ENCODE data around the gene AGAP1. TPM values are rescaled to one million over a fixed set of nuclear protein-coding genes. Genes with fewer than 3 reads are reported as not detected.

Gene AGAP1
- total RNA-seq, 2 experiments from 2014 or later: 1.8 to 2.0 TPM

DNA sequence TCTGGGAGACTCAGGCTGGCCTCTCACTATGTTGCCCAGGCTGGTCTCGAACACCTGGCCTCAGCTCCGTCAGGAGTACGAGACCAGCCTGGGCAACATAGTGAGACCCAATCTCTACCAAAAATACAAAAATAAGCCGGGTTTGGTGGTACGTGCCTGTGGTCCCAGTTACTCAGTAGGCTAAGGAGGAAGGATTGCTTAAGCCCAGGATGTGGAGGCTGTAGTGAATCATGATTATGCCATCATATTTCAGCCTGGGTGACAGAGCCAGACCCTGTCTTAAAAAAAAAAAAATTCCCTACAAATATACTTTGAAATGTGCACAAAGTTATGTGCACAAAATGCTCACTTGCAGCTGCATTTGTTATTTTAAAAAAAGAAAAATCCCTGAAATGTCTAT, 26.3 kb upstream of the AGAP1 start:
- H3K4me3 Mint-ChIP-seq: no peak overlapping the region
- no peak for DNase-seq
- peaks cover 5% of the 10 kb centered on the region for H3K27me3 Mint-ChIP-seq
- ChIA-PET CTCF (no interaction called here), POLR2A (interaction anchor here (0.7 kb wide), 1 partner anchor 65 kb away, joined by 3 read pairs; no protein-coding TSS in a partner anchor)
- H3K27ac Mint-ChIP-seq: no peak overlapping the region
- H3K4me1 Mint-ChIP-seq (ENCODE audit: low read depth): no peaks in the 10 kb centered on the region
- no peaks in the 10 kb centered on the region for H3K36me3 Mint-ChIP-seq
- intact Hi-C loops (cut with micrococcal nuclease): no loop called here
- H3K9me3 Mint-ChIP-seq: no peaks in the 10 kb centered on the region

GRCh38 chr2:235468978-235469655, 24.7 kb upstream of the AGAP1 start:
- Mint-ChIP-seq H3K4me1 (ENCODE audit: low read depth) (no peaks in the 10 kb centered on the region), H3K27ac (no peak overlapping the region), H3K27me3 (peaks cover 5% of the 10 kb centered on the region), H3K4me3 (no peak overlapping the region), H3K36me3 (no peaks in the 10 kb centered on the region), H3K9me3 (no peaks in the 10 kb centered on the region)
- no peak for DNase-seq
- ChIA-PET POLR2A (no interaction called here), CTCF (no interaction called here)
- intact Hi-C loops (cut with micrococcal nuclease): no loop called here

GRCh38 chr2:235471186-235471747, 22.6 kb upstream of the AGAP1 start:
- Mint-ChIP-seq H3K27me3 (peaks cover 4% of the 10 kb centered on the region), H3K4me1 (ENCODE audit: low read depth) (no peaks in the 10 kb centered on the region), H3K36me3 (no peaks in the 10 kb centered on the region), H3K4me3 (no peak overlapping the region), H3K27ac (no peak overlapping the region), H3K9me3 (peaks cover 7% of the 10 kb centered on the region)
- intact Hi-C loops (cut with micrococcal nuclease): no loop called here
- ChIA-PET CTCF (no interaction called here), POLR2A (no interaction called here)
- DNase-seq: no peak

DNA sequence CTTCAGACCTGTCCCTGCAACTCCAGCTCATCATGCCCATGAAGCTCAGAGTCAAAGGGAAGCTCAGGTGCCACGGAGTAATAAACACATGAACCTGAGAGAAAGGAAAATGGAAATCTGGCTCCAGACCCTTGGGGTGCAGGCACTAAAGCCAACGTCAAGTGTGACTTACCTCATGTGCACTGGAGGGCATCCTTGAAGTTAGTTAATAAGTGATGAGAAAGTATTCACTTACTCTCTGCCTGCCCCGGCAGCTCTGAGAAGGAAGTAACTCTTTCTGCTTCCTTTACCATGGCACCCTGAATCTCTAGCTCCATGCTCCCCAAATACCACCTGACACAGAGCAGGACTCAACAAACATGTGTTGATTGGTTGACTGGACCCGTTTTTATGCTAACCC, 21.4 kb upstream of the AGAP1 start:
- intact Hi-C loops (cut with micrococcal nuclease): no loop called here
- Mint-ChIP-seq H3K4me1 (ENCODE audit: low read depth) (no peaks in the 10 kb centered on the region), H3K9me3 (peaks cover 7% of the 10 kb centered on the region), H3K4me3 (no peak overlapping the region), H3K36me3 (no peaks in the 10 kb centered on the region), H3K27me3 (peaks cover 4% of the 10 kb centered on the region), H3K27ac (no peak overlapping the region)
- ChIA-PET CTCF (no interaction called here), POLR2A (no interaction called here)
- no peak for DNase-seq

DNA sequence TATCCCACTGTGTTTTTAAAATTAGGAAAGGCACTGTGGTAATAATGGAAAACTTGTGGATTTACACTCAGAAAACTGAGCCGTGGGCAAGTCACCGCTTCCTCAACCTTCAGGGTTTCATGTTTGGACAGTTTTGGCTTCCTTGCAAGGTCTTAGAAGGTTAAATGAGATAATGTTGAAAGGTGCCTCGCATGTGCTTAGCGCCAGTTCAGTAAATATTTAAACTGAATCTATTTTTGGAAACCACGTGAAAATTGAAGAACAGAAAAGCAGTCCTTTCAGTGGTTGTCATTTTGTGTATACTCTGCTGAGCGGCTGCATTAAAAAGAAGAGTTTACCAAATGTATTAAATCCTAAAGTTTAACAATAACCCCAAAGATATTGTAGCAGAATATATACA, 15.2 kb upstream of the AGAP1 start:
- POLR2A ChIA-PET: no interaction called here
- Mint-ChIP-seq H3K27me3 (no peaks in the 10 kb centered on the region), H3K4me3 (no peak overlapping the region), H3K27ac (no peak overlapping the region), H3K36me3 (no peaks in the 10 kb centered on the region), H3K9me3 (peaks cover 7% of the 10 kb centered on the region), H3K4me1 (ENCODE audit: low read depth) (no peaks in the 10 kb centered on the region)
- CTCF ChIA-PET: no interaction called here
- intact Hi-C loops (cut with micrococcal nuclease): no loop called here
- DNase-seq: no peak

- intact Hi-C loops (cut with micrococcal nuclease): no loop called here
- ChIA-PET CTCF (no interaction called here), POLR2A (no interaction called here)
- Mint-ChIP-seq H3K4me1 (ENCODE audit: low read depth) (no peaks in the 10 kb centered on the region), H3K27me3 (no peaks in the 10 kb centered on the region), H3K27ac (no peak overlapping the region), H3K9me3 (peaks cover 7% of the 10 kb centered on the region), H3K36me3 (no peaks in the 10 kb centered on the region), H3K4me3 (no peak overlapping the region)
- DNase-seq: no peak
These were observed 14.2 kb upstream of the AGAP1 start for GRCh38 chr2:235479604-235480003.

GRCh38 chr2:235480614-235481013, 13.2 kb upstream of the AGAP1 start:
- ChIA-PET POLR2A (no interaction called here), CTCF (no interaction called here)
- no peak overlapping the region for H3K27ac Mint-ChIP-seq
- intact Hi-C loops (cut with micrococcal nuclease): no loop called here
- no peaks in the 10 kb centered on the region for H3K36me3 Mint-ChIP-seq
- H3K27me3 Mint-ChIP-seq: peaks cover 4% of the 10 kb centered on the region
- no peak for DNase-seq
- no peaks in the 10 kb centered on the region for H3K4me1 Mint-ChIP-seq (ENCODE audit: low read depth)
- no peak overlapping the region for H3K4me3 Mint-ChIP-seq
- H3K9me3 Mint-ChIP-seq: peaks cover 8% of the 10 kb centered on the region

DNA sequence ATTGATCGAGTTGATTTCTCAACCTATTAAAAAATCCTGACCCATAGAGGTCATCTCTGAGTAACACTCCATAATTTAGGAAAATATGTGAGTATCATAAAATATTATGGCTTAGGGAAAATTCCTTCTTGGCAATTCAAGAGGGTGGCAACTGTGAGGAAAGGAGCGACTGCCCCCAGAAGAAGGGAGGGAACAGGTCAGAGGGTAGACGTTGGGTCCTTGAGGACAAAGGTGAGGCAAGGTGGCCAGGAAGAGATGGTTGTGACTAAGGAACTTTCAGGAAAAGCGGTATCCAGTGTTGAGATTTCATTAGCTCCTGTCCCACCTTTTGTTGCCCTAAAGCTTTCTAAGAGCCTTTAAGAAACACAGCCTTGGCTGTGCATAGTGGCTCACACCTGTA, 10.5 kb upstream of the AGAP1 start:
- intact Hi-C loops (cut with micrococcal nuclease): no loop called here
- ChIA-PET POLR2A (no interaction called here), CTCF (no interaction called here)
- Mint-ChIP-seq H3K9me3 (peaks cover 7% of the 10 kb centered on the region), H3K36me3 (no peaks in the 10 kb centered on the region), H3K4me3 (no peak overlapping the region), H3K27me3 (peaks cover 6% of the 10 kb centered on the region), H3K4me1 (ENCODE audit: low read depth) (no peaks in the 10 kb centered on the region), H3K27ac (no peak overlapping the region)
- DNase-seq: no peak

DNA sequence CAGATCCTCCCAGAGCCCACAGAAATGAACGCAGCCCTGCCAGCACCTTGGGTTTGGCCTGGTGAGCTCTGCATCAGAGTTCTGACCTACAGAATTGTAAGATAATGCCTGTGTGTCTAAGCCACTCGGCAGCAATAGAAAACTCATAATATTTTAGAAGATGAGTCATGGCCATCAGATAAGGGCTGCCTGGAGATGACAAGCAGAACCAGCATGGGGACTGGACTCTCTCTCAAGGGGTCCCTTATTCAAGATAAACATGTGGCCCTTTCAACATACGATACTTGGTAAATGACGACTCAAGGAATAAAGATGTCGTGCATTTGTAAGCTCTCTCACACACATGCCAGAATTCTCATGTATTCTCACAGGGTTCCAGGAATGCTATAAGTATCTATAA, 8.5 kb upstream of the AGAP1 start:
- DNase-seq: no peak
- Mint-ChIP-seq H3K27ac (no peak overlapping the region), H3K9me3 (peaks cover 7% of the 10 kb centered on the region), H3K4me1 (ENCODE audit: low read depth) (no peaks in the 10 kb centered on the region), H3K27me3 (peaks cover 14% of the 10 kb centered on the region), H3K36me3 (no peaks in the 10 kb centered on the region), H3K4me3 (no peak overlapping the region)
- intact Hi-C loops (cut with micrococcal nuclease): no loop called here
- ChIA-PET POLR2A (no interaction called here), CTCF (no interaction called here)

GRCh38 chr2:235486729-235487128, 7.1 kb upstream of the AGAP1 start:
- intact Hi-C loops (cut with micrococcal nuclease): no loop called here
- Mint-ChIP-seq H3K27ac (no peak overlapping the region), H3K27me3 (peaks cover 21% of the 10 kb centered on the region), H3K9me3 (peaks cover 7% of the 10 kb centered on the region), H3K4me1 (ENCODE audit: low read depth) (no peaks in the 10 kb centered on the region), H3K4me3 (no peak overlapping the region), H3K36me3 (no peaks in the 10 kb centered on the region)
- ChIA-PET POLR2A (no interaction called here), CTCF (no interaction called here)
- DNase-seq: no peak

DNA sequence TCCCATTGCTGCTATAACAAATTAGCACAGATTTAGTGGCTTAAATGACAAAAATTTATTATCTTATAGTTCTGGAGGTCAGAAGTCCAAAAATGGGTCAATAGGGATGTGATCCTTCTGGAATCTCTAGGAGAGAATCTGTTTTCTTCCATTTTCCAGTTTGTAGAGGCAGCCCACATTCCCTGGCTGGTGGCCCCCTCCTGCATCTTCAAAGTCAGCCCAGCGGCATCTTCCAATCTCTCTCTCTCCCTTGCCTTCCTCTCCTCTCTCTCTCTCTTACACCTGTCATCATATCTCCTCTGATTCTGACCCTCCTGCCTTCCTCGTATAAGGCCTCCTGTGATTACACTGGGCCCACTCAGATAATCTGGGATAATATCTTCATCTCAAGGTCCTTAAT, 3.9 kb upstream of the AGAP1 start:
- CTCF ChIA-PET: no interaction called here
- Mint-ChIP-seq H3K4me3 (no peak overlapping the region), H3K36me3 (no peaks in the 10 kb centered on the region), H3K27me3 (peaks cover 38% of the 10 kb centered on the region), H3K27ac (no peak overlapping the region), H3K9me3 (peaks cover 7% of the 10 kb centered on the region), H3K4me1 (ENCODE audit: low read depth) (peaks cover 5% of the 10 kb centered on the region)
- no peak for DNase-seq
- intact Hi-C loops (cut with micrococcal nuclease): no loop called here
- POLR2A ChIA-PET: no interaction called here

DNA sequence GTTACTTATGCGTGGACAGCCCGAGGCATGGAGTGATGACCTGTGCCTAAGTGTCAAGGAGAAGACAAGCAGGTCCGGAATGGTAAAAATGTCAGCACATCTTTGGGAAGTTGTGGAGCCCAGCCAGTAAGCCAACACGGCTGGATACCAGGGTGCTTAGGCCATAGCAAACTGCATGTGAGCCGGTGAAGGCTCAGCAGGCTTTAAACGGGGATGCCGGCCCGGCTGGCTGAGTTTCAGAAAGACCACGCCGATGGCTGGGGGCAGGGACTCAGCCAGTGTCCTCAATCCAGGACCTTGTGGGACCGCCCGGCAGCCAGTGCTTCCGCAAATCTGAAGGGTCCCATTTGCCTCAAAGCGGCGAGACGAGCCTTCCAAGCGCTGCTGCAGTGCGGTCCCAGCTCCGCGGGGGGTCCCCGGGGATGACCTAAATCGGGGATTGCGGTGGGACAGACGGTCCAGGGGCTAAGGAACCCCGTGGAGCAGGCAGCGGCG, 946 bp upstream of the AGAP1 start:
- Mint-ChIP-seq H3K4me1 (ENCODE audit: low read depth) (peaks cover 8% of the 10 kb centered on the region), H3K27me3 (peaks cover 55% of the 10 kb centered on the region), H3K27ac (no peak overlapping the region), H3K4me3 (peak overlapping the region; percentile 70), H3K9me3 (no peaks in the 10 kb centered on the region), H3K36me3 (no peaks in the 10 kb centered on the region)
- intact Hi-C loops (cut with micrococcal nuclease): no loop called here
- DNase-seq: no peak
- ChIA-PET CTCF (no interaction called here), POLR2A (no interaction called here)

DNA sequence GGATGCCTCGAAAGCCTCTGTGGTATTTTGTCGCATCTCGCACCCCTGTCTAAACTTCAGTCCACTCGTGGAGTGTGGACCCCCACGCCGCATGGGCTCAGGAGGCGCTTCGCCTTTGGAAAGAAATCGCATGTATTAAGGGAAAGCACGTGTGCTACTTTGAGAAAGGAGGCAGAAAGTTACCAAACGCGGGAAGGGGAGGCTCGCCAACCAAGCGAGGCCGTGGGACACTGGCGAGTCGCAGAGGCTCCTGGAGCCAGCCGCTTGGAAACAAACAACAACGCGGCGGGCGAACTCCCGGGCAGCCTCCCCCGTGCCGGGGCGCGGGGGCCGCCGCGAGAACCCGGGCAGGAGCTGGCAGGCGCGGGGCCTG, 455 bp upstream of the AGAP1 start:
- ChIA-PET CTCF (no interaction called here), POLR2A (no interaction called here)
- intact Hi-C loops (cut with micrococcal nuclease): no loop called here
- Mint-ChIP-seq H3K9me3 (no peaks in the 10 kb centered on the region), H3K27ac (no peak overlapping the region), H3K4me3 (peak overlapping the region; percentile 70), H3K27me3 (peaks cover 60% of the 10 kb centered on the region), H3K36me3 (no peaks in the 10 kb centered on the region), H3K4me1 (ENCODE audit: low read depth) (peaks cover 8% of the 10 kb centered on the region)
- DNase-seq: no peak
